HepG2 (cell line): ENCODE data around the gene TOP2B. TPM values are rescaled to one million over a fixed set of nuclear protein-coding genes. Genes with fewer than 3 reads are reported as not detected.

Experiments used
- ATAC-seq: fragments of 200-7000 bp; cut with Tn5 transposase; 3 replicates; pipeline ENCODE4 v1.9.1; 2020; ENCODE audit warnings: mild to moderate bottlenecking, moderate library complexity
- BruUV-seq: library from RNA; stranded (reverse); fragments of 400-500 nt; replicated peaks from 2 replicates; lab custom pipeline; 2021; lab: Mats Ljungman, UMichigan
- CTCF ChIA-PET: fragments of 300-600 bp; formaldehyde crosslinking; extraction: SDS; loops from one replicate; lab custom pipeline; 2021; ENCODE audit warnings: low total read pairs, inconsistent platforms, low intra/inter-chr PET ratio; lab: Yijun Ruan, JAX
- POLR2A ChIA-PET: fragments of 350-600 bp; sonication (Branson Sonifier 250); formaldehyde crosslinking; loops from one replicate; lab custom pipeline; 2020; ENCODE audit warnings: antibody characterized with exemption, inconsistent platforms; lab: Yijun Ruan, JAX
- DNase-seq: peaks from one replicate; pipeline ENCODE4 v3.0.0-alpha.2; 2015; ENCODE audit warnings: low spot score
- FAIRE-seq: peaks from 3 replicates; lab custom pipeline; 2011; peaks lifted over from hg19 to GRCh38; lab: Jason Lieb, UNC
- H2AFZ ChIP-seq: one replicate; pipeline ENCODE4 v1.6.1; 2011; ENCODE audit warnings: low read length, inconsistent platforms
- H3K27ac ChIP-seq: fragments of 300-600 bp; 3 replicates; pipeline ENCODE4 v1.8.0; 2011; ENCODE audit warnings: mixed run types, mild to moderate bottlenecking, mixed read lengths, low read length, inconsistent platforms; ENCODE audit not compliant: insufficient read depth; ENCODE audit errors: extremely low read length
- H3K27me3 ChIP-seq, 2 experiments: fragments of 200-600 bp in 1 of 2; 2 replicates in 1 of 2; 3 replicates in 1 of 2; pipeline versions ENCODE4 v1.6.0 to v1.8.0; 2011; ENCODE audit warnings: low read length in 2 of 2, mild to moderate bottlenecking in 2 of 2, moderate library complexity in 2 of 2, inconsistent platforms in 1 of 2; ENCODE audit not compliant: insufficient read depth in 2 of 2, control insufficient read depth in 1 of 2
- H3K36me3 ChIP-seq, 2 experiments: fragments of 200-600 bp in 1 of 2; replicated peaks in 1 of 2; 2 replicates in 1 of 2; 3 replicates in 1 of 2; pipeline versions ENCODE4 v1.5.1 to v1.8.0; 2011; ENCODE audit warnings: low read length in 2 of 2, inconsistent platforms in 1 of 2; ENCODE audit not compliant: insufficient read depth in 2 of 2, control insufficient read depth in 1 of 2
- H3K4me1 ChIP-seq: 2 replicates; pipeline ENCODE4 v1.5.1; 2012; ENCODE audit warnings: low read length, inconsistent platforms; ENCODE audit not compliant: insufficient read depth
- H3K4me2 ChIP-seq: 2 replicates; pipeline ENCODE4 v1.6.0; 2011; ENCODE audit warnings: low read depth, low read length, inconsistent platforms
- H3K4me3 ChIP-seq, 3 experiments: fragments of 200-600 bp in 1 of 3; sonication (generic), shearing (Covaris generic) in 1 of 3; replicated peaks in 1 of 3; 2 replicates each; pipeline ENCODE4 v1.5.1; 2011 to 2016; ENCODE audit warnings: low read length in 3 of 3, inconsistent platforms in 2 of 3, low read depth in 2 of 3, mild to moderate bottlenecking in 2 of 3, control low read depth in 1 of 3, mixed read lengths in 1 of 3; ENCODE audit not compliant: insufficient read depth in 1 of 3
- H3K79me2 ChIP-seq: one replicate; pipeline ENCODE4 v1.6.1; 2011; ENCODE audit warnings: low read length, inconsistent platforms; ENCODE audit not compliant: insufficient read depth
- H3K9ac ChIP-seq: 2 replicates; pipeline ENCODE4 v1.6.0; 2011; ENCODE audit warnings: mild to moderate bottlenecking, low read depth, low read length, inconsistent platforms; ENCODE audit not compliant: insufficient read depth
- H3K9me3 ChIP-seq: 2 replicates; pipeline ENCODE4 v1.5.1; 2012; ENCODE audit warnings: mild to moderate bottlenecking, low read length
- H4K20me1 ChIP-seq: 2 replicates; pipeline ENCODE4 v1.6.0; 2011; ENCODE audit warnings: inconsistent platforms, mild to moderate bottlenecking, low read length, moderate library complexity; ENCODE audit not compliant: insufficient read depth
- BCL6 ChIP-seq: IDR thresholded peaks from 2 replicates; pipeline ENCODE4 v1.6.1; 2016; ENCODE audit warnings: missing genetic modification reagents, missing compliant biosample characterization
- BRF2 ChIP-seq: sonication (generic); formaldehyde crosslinking; IDR thresholded peaks from 2 replicates; pipeline ENCODE4 v1.8.1; 2022; ENCODE audit warnings: mild to moderate bottlenecking, missing genetic modification reagents
- CENPX ChIP-seq: sonication (generic); formaldehyde crosslinking; IDR thresholded peaks from 2 replicates; pipeline ENCODE4 v1.9.0; 2021; ENCODE audit warnings: mild to moderate bottlenecking, missing genetic modification reagents, moderate library complexity
- DMAP1 ChIP-seq: IDR thresholded peaks from 2 replicates; pipeline ENCODE4 v1.6.1; 2016
- HINFP ChIP-seq: sonication (generic); formaldehyde crosslinking; IDR thresholded peaks from 2 replicates; pipeline ENCODE4 v1.4.0; 2020; ENCODE audit warnings: low read depth, mild to moderate bottlenecking, missing genetic modification reagents
- ZNF432 ChIP-seq: sonication (generic); formaldehyde crosslinking; IDR thresholded peaks from 2 replicates; pipeline ENCODE4 v1.5.0; 2020; ENCODE audit warnings: missing genetic modification reagents, mild to moderate bottlenecking, borderline replicate concordance
- ZNF607 ChIP-seq: sonication (generic); formaldehyde crosslinking; IDR thresholded peaks from 2 replicates; pipeline ENCODE4 v1.5.1; 2020; ENCODE audit warnings: missing genetic modification reagents, mild to moderate bottlenecking, borderline replicate concordance
- WGBS: methylation state at CpG from one replicate; pipeline ENCODE4 v1.1.6; 2017; ENCODE audit warnings: low lambda C conversion rate; 5-methylcytosine and 5-hydroxymethylcytosine counted together
- in situ Hi-C: cut with HindIII; loops from 2 replicates; pipeline ENCODE4 v1.10.0; 2017; ENCODE audit warnings: low pct_unique_long_range_greater_than_20kb; ENCODE audit not compliant: extremely low pct_ligation_motif_present
- intact Hi-C: fragments of 100-400 bp; cut with micrococcal nuclease; formaldehyde crosslinking; loops from one replicate; pipeline ENCODE4 v1.10.0; 2022; ENCODE audit not compliant: unreplicated experiment
- polyA plus RNA-seq, 8 experiments: library from polyadenylated mRNA; depleted of rRNA in 3 of 8; stranded (reverse) in 7 of 8; unstranded in 1 of 8; fragments of >200 nt; fragmentation: Illumina TruSeq in 4 of 8; extraction: Trizol in 4 of 8; gene quantifications; 2 replicates each; pipeline versions ENCODE4 v1.2.1 to v1.2.3, GENCODE V29; 2011 to 2016; ENCODE audit warnings: low read depth in 4 of 8, missing spikeins in 1 of 8, mixed read lengths in 1 of 8; ENCODE audit not compliant: insufficient read depth in 1 of 8
- total RNA-seq, 5 experiments: library from RNA; depleted of rRNA; stranded (reverse); fragments of >200 nt; fragmentation: Illumina TruSeq; extraction: Trizol; gene quantifications; 2 replicates each; pipeline ENCODE4 v1.2.3, GENCODE V29; 2016; ENCODE audit warnings: low read depth in 1 of 5
- TF ChIP-seq, protein P1 (sequence below): sonication (generic); formaldehyde crosslinking; IDR thresholded peaks from 2 replicates; pipeline ENCODE4 v1.4.0; 2020; ENCODE audit warnings: missing genetic modification reagents
- TF ChIP-seq, protein P2 (sequence below): sonication (generic); formaldehyde crosslinking; IDR thresholded peaks from 2 replicates; pipeline ENCODE4 v1.5.0; 2020; ENCODE audit warnings: missing genetic modification reagents
- TF ChIP-seq, protein P3 (sequence below): IDR thresholded peaks from 2 replicates; pipeline ENCODE4 v1.6.1; 2016; ENCODE audit warnings: missing biosample characterization, missing genetic modification reagents, low read depth
- TF ChIP-seq, protein P4 (sequence below): IDR thresholded peaks from 2 replicates; pipeline ENCODE4 v1.6.1; 2016; ENCODE audit warnings: mild to moderate bottlenecking
- TF ChIP-seq, protein P5 (sequence below): sonication (generic); formaldehyde crosslinking; conservative IDR thresholded peaks from 2 replicates; pipeline ENCODE4 v1.4.0; 2020; ENCODE audit warnings: missing genetic modification reagents

Gene TOP2B
- total and polyA plus RNA-seq, 2 of the 13 experiments (the other 11 are each of a cell fraction or from before 2014, with no cell fraction given) = 27.6 to 88.1 TPM

DNA sequence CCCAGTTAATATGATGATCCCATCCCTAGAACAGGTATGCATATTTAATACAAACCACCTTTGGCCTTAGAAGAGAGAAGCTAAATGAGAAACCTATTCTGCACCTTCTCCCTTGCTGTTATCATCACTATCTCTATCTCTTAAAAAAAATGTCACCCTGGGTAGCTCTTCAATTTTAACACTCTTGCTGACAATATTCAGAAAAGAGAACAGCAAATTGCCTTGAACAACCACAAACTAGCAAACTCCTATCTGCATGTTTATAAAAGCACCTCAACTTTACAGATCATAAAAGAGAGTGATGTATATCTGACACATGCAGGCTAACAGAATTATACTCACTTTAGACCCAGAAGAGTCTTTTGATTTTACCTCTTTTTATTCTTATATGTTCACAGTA is 7.4 kb downstream of the TOP2B start (continued):
- TF ChIP-seq HINFP (CRISPR knock-in tag) = no peak
- no peak for TF ChIP-seq BCL6 (CRISPR knock-in tag)
- no peak for TF ChIP-seq ZNF432 (CRISPR knock-in tag)
- TF ChIP-seq, protein P1, sequence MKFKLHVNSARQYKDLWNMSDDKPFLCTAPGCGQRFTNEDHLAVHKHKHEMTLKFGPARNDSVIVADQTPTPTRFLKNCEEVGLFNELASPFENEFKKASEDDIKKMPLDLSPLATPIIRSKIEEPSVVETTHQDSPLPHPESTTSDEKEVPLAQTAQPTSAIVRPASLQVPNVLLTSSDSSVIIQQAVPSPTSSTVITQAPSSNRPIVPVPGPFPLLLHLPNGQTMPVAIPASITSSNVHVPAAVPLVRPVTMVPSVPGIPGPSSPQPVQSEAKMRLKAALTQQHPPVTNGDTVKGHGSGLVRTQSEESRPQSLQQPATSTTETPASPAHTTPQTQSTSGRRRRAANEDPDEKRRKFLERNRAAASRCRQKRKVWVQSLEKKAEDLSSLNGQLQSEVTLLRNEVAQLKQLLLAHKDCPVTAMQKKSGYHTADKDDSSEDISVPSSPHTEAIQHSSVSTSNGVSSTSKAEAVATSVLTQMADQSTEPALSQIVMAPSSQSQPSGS (CRISPR knock-in tag) = no peak

GRCh38 chr3:25655659-25656058 is 9.0 kb downstream of the TOP2B start:
- H3K9me3 ChIP-seq = peaks cover 1% of the 10 kb centered on the region; the same call in 1 of the 2 replicates
- peaks cover 95% of the 10 kb centered on the region for H3K79me2 ChIP-seq
- peaks cover 29% of the 10 kb centered on the region for H4K20me1 ChIP-seq
- intact Hi-C loops = no loop called here
- no peak overlapping the region for H3K4me2 ChIP-seq
- H3K9ac ChIP-seq = no peak overlapping the region
- POLR2A ChIA-PET = no interaction called here
- H3K36me3 ChIP-seq = no peaks in the 10 kb centered on the region; a peak in 1 of 5 replicates
- H3K4me3 ChIP-seq = no peak overlapping the region
- no peaks in the 10 kb centered on the region for H3K27me3 ChIP-seq
- H3K27ac ChIP-seq = no peak overlapping the region
- in situ Hi-C loops = loop anchor here (25.0 kb wide), 1 partner anchor 132 kb away; the partner anchor contains the start of genes NGLY1 and OXSM
- 98% methylated on average over 2 of the region's 2 CpGs for WGBS
- no peak for ATAC-seq
- no peak for FAIRE-seq
- H2AFZ ChIP-seq = no peak overlapping the region
- no TSS peak for BruUV-seq
- CTCF ChIA-PET = no interaction called here
- peaks cover 26% of the 10 kb centered on the region for H3K4me1 ChIP-seq
- no peak for DNase-seq
- TF ChIP-seq CENPX = no peak
- no peak for TF ChIP-seq BRF2 (CRISPR knock-in tag)
- TF ChIP-seq, protein P2, sequence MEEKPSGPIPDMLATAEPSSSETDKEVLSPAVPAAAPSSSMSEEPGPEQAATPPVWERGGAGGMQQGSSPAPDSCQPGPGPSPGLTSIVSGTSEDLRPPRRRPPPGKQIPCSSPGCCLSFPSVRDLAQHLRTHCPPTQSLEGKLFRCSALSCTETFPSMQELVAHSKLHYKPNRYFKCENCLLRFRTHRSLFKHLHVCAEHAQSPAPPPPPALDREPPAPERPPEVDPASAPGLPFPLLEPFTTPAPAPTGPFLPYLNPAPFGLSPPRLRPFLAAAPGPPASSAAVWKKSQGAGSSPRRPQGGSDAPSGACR = no peak
- TF ChIP-seq, protein P3, sequence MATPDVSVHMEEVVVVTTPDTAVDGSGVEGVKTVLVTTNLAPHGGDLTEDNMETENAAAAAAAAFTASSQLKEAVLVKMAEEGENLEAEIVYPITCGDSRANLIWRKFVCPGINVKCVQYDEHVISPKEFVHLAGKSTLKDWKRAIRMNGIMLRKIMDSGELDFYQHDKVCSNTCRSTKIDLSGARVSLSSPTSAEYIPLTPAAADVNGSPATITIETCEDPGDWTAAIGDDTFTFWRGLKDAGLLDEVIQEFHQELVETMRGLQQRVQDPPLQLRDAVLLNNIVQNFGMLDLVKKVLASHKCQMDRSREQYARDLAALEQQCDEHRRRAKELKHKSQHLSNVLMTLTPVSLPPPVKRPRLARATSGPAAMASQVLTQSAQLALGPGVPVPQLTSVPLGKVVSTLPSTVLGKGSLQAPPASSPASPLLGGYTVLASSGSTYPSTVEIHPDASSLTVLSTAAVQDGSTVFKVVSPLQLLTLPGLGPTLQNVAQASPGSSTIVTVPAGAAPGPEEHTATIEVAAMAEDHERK (CRISPR knock-in tag) = no peak
- no peak for TF ChIP-seq ZNF607 (CRISPR knock-in tag)
- TF ChIP-seq, protein P4, sequence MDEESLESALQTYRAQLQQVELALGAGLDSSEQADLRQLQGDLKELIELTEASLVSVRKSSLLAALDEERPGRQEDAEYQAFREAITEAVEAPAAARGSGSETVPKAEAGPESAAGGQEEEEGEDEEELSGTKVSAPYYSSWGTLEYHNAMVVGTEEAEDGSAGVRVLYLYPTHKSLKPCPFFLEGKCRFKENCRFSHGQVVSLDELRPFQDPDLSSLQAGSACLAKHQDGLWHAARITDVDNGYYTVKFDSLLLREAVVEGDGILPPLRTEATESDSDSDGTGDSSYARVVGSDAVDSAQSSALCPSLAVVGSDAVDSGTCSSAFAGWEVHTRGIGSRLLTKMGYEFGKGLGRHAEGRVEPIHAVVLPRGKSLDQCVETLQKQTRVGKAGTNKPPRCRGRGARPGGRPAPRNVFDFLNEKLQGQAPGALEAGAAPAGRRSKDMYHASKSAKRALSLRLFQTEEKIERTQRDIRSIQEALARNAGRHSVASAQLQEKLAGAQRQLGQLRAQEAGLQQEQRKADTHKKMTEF (CRISPR knock-in tag) = no peak
- no peak for TF ChIP-seq DMAP1 (CRISPR knock-in tag)
- TF ChIP-seq, protein P5, sequence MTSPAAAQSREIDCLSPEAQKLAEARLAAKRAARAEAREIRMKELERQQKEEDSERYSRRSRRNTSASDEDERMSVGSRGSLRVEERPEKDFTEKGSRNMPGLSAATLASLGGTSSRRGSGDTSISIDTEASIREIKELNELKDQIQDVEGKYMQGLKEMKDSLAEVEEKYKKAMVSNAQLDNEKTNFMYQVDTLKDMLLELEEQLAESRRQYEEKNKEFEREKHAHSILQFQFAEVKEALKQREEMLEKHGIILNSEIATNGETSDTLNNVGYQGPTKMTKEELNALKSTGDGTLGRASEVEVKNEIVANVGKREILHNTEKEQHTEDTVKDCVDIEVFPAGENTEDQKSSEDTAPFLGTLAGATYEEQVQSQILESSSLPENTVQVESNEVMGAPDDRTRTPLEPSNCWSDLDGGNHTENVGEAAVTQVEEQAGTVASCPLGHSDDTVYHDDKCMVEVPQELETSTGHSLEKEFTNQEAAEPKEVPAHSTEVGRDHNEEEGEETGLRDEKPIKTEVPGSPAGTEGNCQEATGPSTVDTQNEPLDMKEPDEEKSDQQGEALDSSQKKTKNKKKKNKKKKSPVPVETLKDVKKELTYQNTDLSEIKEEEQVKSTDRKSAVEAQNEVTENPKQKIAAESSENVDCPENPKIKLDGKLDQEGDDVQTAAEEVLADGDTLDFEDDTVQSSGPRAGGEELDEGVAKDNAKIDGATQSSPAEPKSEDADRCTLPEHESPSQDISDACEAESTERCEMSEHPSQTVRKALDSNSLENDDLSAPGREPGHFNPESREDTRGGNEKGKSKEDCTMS = no peak
